Measurements from ENCODE around the gene PDE4D. TPM values are rescaled to one million over a fixed set of nuclear protein-coding genes. Genes with fewer than 3 reads are reported as not detected.

Gene PDE4D
- total RNA-seq, 1 experiment from 2014 or later, result 3.3 TPM

DNA sequence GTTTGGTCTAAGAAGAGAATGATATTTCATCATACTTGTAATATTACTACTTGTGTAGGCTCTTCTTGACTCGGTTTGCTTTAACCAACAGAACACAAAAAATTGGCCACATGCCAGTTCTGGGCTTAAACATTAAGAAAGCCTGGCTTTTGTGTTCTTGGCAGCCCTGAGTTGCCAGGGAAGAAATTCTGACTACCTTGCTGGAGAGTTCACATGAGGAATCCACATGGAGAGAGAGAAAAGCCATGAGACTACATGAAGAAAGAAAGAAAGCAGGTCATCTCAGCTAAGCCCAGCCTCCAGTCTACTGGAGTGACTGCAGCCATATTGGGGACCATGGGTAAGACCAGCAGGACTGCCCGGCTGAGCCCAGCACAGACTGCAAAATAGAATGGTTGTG is 785.8 kb downstream of the PDE4D start (continued):
- TF ChIP-seq MYBL2 (CRISPR knock-in tag; IDR thresholded peaks at IDR 0.05) (no peak), TP53 (CRISPR knock-in tag; IDR thresholded peaks at IDR 0.05) (no peak), ZNF396 (CRISPR knock-in tag; IDR thresholded peaks at IDR 0.05; ENCODE audit: borderline replicate concordance) (no peak), ETV6 (CRISPR knock-in tag; IDR thresholded peaks at IDR 0.05) (no peak), CBFB (CRISPR knock-in tag; IDR thresholded peaks at IDR 0.05; ENCODE audit: low read depth) (no peak), OVOL2 (CRISPR knock-in tag; IDR thresholded peaks at IDR 0.05; ENCODE audit: borderline replicate concordance) (no peak), ZNF121 (CRISPR knock-in tag; IDR thresholded peaks at IDR 0.05) (no peak), GRHL2 (CRISPR knock-in tag; IDR thresholded peaks at IDR 0.05; ENCODE audit: insufficient replicate concordance, severe bottlenecking) (no peak), SP1 (CRISPR knock-in tag; conservative IDR thresholded peaks at IDR 0.05) (no peak), ESRRA (CRISPR knock-in tag; IDR thresholded peaks at IDR 0.05; ENCODE audit: borderline replicate concordance) (no peak), ZNF263 (CRISPR knock-in tag; IDR thresholded peaks at IDR 0.05; ENCODE audit: low read depth) (no peak)

DNA sequence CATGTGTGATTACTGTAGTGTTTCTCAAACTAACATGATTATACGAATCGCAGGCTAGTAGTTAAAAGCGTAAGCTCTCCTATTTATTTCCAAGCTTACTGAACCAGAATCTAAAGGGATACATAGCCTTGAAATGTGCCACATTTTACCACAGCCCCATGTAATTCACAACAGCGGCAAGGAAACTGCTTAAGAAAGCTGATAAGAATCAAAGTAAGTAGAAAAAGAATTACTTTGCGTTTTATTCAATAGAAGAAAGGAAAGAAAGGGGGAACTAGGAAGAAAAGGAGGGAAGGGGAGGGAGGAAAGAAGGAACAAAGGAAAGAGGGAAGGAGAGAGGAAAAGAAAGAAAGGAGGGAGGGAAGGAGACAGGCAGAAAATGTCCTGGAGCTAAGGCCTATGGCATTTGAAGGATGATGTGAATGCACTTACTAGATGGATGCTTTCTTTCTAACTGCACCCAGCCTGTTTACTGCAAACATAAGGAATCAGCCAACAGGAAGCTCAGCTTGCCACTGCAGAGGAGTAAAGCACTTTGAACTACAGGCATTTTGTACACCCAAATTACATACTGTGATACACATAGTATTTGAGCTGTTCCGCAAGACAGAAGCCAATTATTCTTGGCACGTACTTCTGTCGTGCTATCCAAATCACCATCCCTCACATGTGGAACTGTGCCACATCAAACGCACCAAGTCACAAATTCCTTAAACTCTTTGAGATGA is 789.0 kb downstream of the PDE4D start:
- no peak overlapping the region for H3K4me3 Mint-ChIP-seq
- no peaks in the 10 kb centered on the region for H3K4me1 Mint-ChIP-seq
- H3K36me3 Mint-ChIP-seq, result no peaks in the 10 kb centered on the region
- ChIA-PET POLR2A (no interaction called here), CTCF (interaction anchor here (0.6 kb wide), 1 partner anchor 23 kb away, joined by 3 read pairs; no protein-coding TSS in a partner anchor)
- no peaks in the 10 kb centered on the region; the same call in 1 of the 2 replicates for H3K27me3 Mint-ChIP-seq (ENCODE audit: low read depth)
- ATAC-seq, result peak; percentile 43; the same call in 1 of the 2 replicates
- no peaks in the 10 kb centered on the region for H3K9me3 Mint-ChIP-seq
- DNase-seq (ENCODE audit: low spot score), result no peak
- no peak overlapping the region for H3K27ac Mint-ChIP-seq
- TF ChIP-seq FOXK1 (CRISPR knock-in tag; IDR thresholded peaks at IDR 0.05) (no peak), ZNF263 (CRISPR knock-in tag; IDR thresholded peaks at IDR 0.05; ENCODE audit: low read depth) (no peak), TEAD4 (CRISPR knock-in tag; IDR thresholded peaks at IDR 0.05) (no peak), TEAD1 (CRISPR knock-in tag; IDR thresholded peaks at IDR 0.05) (no peak), ZNF317 (CRISPR knock-in tag; IDR thresholded peaks at IDR 0.05; ENCODE audit: borderline replicate concordance, low read depth) (no peak), IRF2 (CRISPR knock-in tag; IDR thresholded peaks at IDR 0.05; ENCODE audit: borderline replicate concordance, low read depth) (no peak), GTF2I (CRISPR knock-in tag; conservative IDR thresholded peaks at IDR 0.05) (no peak), CREM (CRISPR knock-in tag; IDR thresholded peaks at IDR 0.05) (no peak)
- TF ChIP-seq, protein P1, sequence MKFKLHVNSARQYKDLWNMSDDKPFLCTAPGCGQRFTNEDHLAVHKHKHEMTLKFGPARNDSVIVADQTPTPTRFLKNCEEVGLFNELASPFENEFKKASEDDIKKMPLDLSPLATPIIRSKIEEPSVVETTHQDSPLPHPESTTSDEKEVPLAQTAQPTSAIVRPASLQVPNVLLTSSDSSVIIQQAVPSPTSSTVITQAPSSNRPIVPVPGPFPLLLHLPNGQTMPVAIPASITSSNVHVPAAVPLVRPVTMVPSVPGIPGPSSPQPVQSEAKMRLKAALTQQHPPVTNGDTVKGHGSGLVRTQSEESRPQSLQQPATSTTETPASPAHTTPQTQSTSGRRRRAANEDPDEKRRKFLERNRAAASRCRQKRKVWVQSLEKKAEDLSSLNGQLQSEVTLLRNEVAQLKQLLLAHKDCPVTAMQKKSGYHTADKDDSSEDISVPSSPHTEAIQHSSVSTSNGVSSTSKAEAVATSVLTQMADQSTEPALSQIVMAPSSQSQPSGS (CRISPR knock-in tag; IDR thresholded peaks at IDR 0.05; ENCODE audit: borderline replicate concordance, low read depth), result no peak
- TF ChIP-seq, protein P2, sequence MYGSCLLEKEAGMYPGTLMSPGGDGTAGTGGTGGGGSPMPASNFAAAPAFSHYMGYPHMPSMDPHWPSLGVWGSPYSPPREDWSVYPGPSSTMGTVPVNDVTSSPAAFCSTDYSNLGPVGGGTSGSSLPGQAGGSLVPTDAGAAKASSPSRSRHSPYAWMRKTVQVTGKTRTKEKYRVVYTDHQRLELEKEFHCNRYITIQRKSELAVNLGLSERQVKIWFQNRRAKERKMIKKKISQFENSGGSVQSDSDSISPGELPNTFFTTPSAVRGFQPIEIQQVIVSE (CRISPR knock-in tag; IDR thresholded peaks at IDR 0.05; ENCODE audit: borderline replicate concordance), result no peak
- TF ChIP-seq, protein P3, sequence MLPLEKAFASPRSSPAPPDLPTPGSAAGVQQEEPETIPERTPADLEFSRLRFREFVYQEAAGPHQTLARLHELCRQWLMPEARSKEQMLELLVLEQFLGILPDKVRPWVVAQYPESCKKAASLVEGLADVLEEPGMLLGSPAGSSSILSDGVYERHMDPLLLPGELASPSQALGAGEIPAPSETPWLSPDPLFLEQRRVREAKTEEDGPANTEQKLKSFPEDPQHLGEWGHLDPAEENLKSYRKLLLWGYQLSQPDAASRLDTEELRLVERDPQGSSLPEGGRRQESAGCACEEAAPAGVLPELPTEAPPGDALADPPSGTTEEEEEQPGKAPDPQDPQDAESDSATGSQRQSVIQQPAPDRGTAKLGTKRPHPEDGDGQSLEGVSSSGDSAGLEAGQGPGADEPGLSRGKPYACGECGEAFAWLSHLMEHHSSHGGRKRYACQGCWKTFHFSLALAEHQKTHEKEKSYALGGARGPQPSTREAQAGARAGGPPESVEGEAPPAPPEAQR (CRISPR knock-in tag; IDR thresholded peaks at IDR 0.05), result no peak
- TF ChIP-seq, protein P4, sequence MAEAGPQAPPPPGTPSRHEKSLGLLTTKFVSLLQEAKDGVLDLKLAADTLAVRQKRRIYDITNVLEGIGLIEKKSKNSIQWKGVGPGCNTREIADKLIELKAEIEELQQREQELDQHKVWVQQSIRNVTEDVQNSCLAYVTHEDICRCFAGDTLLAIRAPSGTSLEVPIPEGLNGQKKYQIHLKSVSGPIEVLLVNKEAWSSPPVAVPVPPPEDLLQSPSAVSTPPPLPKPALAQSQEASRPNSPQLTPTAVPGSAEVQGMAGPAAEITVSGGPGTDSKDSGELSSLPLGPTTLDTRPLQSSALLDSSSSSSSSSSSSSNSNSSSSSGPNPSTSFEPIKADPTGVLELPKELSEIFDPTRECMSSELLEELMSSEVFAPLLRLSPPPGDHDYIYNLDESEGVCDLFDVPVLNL (CRISPR knock-in tag; IDR thresholded peaks at IDR 0.05; ENCODE audit: borderline replicate concordance, low read depth), result no peak
- TF ChIP-seq, protein P5, sequence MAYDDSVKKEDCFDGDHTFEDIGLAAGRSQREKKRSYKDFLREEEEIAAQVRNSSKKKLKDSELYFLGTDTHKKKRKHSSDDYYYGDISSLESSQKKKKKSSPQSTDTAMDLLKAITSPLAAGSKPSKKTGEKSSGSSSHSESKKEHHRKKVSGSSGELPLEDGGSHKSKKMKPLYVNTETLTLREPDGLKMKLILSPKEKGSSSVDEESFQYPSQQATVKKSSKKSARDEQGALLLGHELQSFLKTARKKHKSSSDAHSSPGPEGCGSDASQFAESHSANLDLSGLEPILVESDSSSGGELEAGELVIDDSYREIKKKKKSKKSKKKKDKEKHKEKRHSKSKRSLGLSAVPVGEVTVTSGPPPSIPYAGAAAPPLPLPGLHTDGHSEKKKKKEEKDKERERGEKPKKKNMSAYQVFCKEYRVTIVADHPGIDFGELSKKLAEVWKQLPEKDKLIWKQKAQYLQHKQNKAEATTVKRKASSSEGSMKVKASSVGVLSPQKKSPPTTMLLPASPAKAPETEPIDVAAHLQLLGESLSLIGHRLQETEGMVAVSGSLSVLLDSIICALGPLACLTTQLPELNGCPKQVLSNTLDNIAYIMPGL (CRISPR knock-in tag; IDR thresholded peaks at IDR 0.05), result no peak
- TF ChIP-seq, protein P6, sequence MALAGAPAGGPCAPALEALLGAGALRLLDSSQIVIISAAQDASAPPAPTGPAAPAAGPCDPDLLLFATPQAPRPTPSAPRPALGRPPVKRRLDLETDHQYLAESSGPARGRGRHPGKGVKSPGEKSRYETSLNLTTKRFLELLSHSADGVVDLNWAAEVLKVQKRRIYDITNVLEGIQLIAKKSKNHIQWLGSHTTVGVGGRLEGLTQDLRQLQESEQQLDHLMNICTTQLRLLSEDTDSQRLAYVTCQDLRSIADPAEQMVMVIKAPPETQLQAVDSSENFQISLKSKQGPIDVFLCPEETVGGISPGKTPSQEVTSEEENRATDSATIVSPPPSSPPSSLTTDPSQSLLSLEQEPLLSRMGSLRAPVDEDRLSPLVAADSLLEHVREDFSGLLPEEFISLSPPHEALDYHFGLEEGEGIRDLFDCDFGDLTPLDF (CRISPR knock-in tag; IDR thresholded peaks at IDR 0.05), result no peak
